Stimulated activated CD4-positive, alpha-beta T cell treated with anti-CD3 and anti-CD28 coated beads, Interleukin-15, amount 100 ng/mL, for 48 hours (primary cell): ENCODE results near the gene CDCA8.
A peak's percentile ranks its signal among the peaks of the same experiment; 100 is the strongest.
"Not testable (repeated sequence)": the region's sequence is repeated elsewhere in the genome, so short reads cannot be mapped to it uniquely, and the experiment has no call there.

Experiments
- DNase-seq, 2 donors: peaks; one replicate each; pipeline ENCODE4 v3.0.0-alpha.2; 2020; ENCODE audit warnings: low read depth in 2 of 2

CDCA8 gene

GRCh38 chr1:37737975-37738374, 45.7 kb downstream of the CDCA8 start:
- not testable (repeated sequence) for DNase-seq

GRCh38 chr1:37738619-37739018, 46.3 kb downstream of the CDCA8 start:
- not testable (repeated sequence) for DNase-seq

DNA sequence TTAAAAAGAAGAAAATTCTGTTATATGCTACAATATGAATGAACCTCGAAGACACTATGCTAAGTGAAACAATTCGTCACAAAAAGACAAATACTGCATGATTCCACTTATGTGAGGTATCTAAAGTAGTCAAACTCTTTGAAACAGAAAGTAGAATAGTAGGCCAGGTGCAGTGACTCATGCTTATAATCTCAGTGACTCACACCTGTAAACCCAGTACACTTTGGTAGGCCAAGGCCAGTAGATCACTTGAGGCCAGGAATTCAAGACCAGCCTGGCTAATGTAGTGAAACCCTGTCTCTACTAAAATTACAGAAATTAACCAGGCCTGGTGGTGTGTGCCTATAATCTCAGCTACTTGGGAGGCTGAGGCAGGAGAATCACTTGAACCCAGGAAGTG, 46.9 kb downstream of the CDCA8 start:
- DNase-seq, result no peak

DNA sequence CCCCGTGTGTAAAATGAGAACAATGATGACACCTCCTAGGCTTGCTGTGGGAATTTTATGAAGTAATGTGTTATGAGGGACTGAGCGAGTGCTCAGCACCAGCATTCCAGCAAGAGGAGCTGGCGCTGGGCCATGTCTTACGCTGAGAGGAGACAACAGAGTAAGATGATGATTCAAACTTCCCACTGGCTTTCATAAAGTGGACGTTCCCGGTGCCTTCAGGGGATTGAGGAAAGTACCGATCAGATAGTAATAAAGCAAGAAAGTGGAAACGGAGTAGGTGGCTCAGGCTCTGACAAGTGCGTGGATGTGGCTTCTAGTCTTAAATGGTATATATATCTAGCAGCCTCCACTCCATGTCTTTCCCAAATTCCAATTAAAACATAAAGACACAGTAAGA, 48.8 kb downstream of the CDCA8 start:
- DNase-seq, result no peak

- DNase-seq, result no peak
Observed at GRCh38 chr1:37741662-37742061, 49.3 kb downstream of the CDCA8 start.

GRCh38 chr1:37746806-37747205, 54.5 kb downstream of the CDCA8 start:
- DNase-seq, result no peak

DNA sequence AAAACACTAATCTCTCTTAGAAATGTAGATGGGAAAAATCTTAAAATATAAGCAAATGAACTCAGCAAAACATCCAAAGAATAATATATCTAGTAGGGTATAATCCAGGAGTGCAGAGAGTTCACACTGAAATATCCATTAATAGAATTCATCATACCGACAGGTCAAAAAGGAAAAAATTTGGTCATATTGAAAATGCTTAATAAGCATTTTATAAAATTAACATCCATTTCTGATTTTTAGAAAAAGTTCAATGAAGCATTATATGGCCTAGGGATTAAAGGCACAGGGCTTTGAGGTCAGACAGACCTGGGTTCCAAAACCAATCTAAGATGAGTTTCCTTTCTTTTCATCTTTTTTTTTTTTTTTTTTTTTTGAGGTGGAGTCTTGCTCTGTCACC, 56.2 kb downstream of the CDCA8 start:
- no peak for DNase-seq

GRCh38 chr1:37752213-37752582, 59.9 kb downstream of the CDCA8 start:
- no peak for DNase-seq

GRCh38 chr1:37752583-37753471, 60.5 kb downstream of the CDCA8 start:
- peak in 1 of 2 donors; percentile 31 for DNase-seq

GRCh38 chr1:37753473-37754321, 61.4 kb downstream of the CDCA8 start:
- no peak for DNase-seq

DNA sequence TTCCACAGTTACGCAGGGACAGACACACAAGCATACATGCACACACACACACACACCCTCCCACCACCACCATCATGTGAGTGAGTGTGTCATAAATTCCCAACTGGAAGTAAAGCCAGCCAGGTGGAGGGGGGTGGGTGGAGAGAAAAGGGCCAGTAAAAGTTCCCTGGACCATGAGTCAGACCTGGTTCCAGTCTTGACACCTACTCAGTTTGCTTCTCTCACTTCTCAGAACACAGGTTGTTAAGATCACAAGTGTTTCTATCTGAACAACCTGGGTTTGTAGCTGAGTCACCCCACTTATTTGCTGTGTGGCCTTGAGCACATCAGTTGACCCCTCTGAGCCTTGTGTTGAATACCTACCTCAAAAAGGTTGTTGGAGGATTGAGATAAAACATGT, 63.0 kb downstream of the CDCA8 start:
- peak in 1 of 2 donors; percentile 42 for DNase-seq

DNA sequence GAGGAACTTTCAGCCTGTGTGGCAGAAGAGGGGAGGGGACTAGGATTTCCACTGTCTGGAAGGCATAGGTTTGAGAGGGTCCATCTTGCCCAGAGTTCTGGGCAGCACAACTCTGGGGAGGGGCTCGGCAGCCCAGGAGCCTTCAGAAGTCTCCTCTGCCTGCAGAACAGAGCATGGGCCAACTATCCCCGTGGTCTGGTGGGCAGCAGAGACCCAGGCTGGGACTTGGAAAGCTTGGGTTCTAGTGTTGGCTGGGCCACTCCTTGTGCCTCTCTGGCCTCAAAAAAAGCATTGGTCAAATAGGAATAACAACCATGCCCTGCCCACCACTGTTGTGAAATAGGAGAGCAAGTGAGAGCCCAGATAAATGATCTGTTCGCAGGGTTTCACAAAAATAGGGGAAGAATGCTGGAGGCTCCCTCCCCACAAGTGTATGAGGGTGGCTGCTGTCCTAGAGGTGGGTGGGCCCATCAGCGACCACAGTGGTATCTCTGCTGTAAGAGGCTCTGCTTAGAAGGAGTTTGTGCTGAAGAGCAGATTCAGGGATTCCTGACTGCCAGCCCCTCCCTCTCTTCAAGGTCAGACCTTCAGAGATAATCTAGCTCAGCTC, 63.7 kb downstream of the CDCA8 start:
- no peak for DNase-seq
